Endothelial cell of umbilical vein (primary cell): ENCODE data around the gene L3MBTL4. TPM values are rescaled to one million over a fixed set of nuclear protein-coding genes. Genes with fewer than 3 reads are reported as not detected.

Experiments used
- BruUV-seq: library from RNA; stranded (reverse); fragments of 400-500 nt; replicated peaks from 2 replicates; lab custom pipeline; 2021; lab: Mats Ljungman, UMichigan
- CTCF ChIA-PET: fragments of 300-600, 350-600 bp; sonication (Branson Sonifier 250); formaldehyde crosslinking; loops from one replicate; lab custom pipeline; 2021; ENCODE audit warnings: antibody characterized with exemption, inconsistent platforms; lab: Charles Lee
- POLR2A ChIA-PET: fragments of 300-600, 350-600 bp; sonication (Branson Sonifier 250); formaldehyde crosslinking; loops from one replicate; lab custom pipeline; 2021; ENCODE audit warnings: antibody characterized with exemption, inconsistent platforms; lab: Charles Lee
- DNase-seq: peaks from one replicate; pipeline ENCODE4 v3.0.0-alpha.2; 2011; ENCODE audit warnings: low read depth, low spot score
- FAIRE-seq: peaks from 2 replicates; lab custom pipeline; 2011; peaks lifted over from hg19 to GRCh38; lab: Jason Lieb, UNC
- H2AFZ ChIP-seq: 2 replicates; pipeline ENCODE4 v1.6.0; 2012; ENCODE audit warnings: low read depth, low read length, control low read depth, inconsistent platforms
- H3K27ac ChIP-seq: 2 replicates; pipeline ENCODE4 v1.5.1; 2011; ENCODE audit warnings: low read depth, mild to moderate bottlenecking, control low read depth, low read length, moderate library complexity; ENCODE audit not compliant: insufficient read depth
- H3K27me3 ChIP-seq, 2 experiments: 2 replicates each; pipeline versions ENCODE4 v1.6.0 to v1.6.1; 2011; ENCODE audit warnings: low read length in 2 of 2, mixed read lengths in 1 of 2; ENCODE audit not compliant: control insufficient read depth in 2 of 2, insufficient read depth in 2 of 2
- H3K36me3 ChIP-seq, 2 experiments: 2 replicates in 1 of 2; 3 replicates in 1 of 2; pipeline ENCODE4 v1.5.1; 2011; ENCODE audit warnings: low read length in 2 of 2, mild to moderate bottlenecking in 1 of 2, moderate library complexity in 1 of 2; ENCODE audit not compliant: control insufficient read depth in 2 of 2, insufficient read depth in 2 of 2; ENCODE audit errors: extremely low read depth in 1 of 2
- H3K4me1 ChIP-seq: 3 replicates; pipeline ENCODE4 v1.5.1; 2011; ENCODE audit warnings: mild to moderate bottlenecking, low read length; ENCODE audit not compliant: control insufficient read depth, insufficient read depth; ENCODE audit errors: extremely low read depth
- H3K4me2 ChIP-seq: 2 replicates; pipeline ENCODE4 v1.6.1; 2011; ENCODE audit warnings: low read length, control low read depth, mixed read lengths; ENCODE audit not compliant: insufficient read depth
- H3K4me3 ChIP-seq, 3 experiments: fragments of 200-600 bp in 1 of 3; sonication (generic), shearing (Covaris generic) in 1 of 3; replicated peaks in 1 of 3; 2 replicates each; pipeline ENCODE4 v1.5.1; 2011 to 2016; ENCODE audit warnings: control low read depth in 3 of 3, low read length in 3 of 3, mild to moderate bottlenecking in 2 of 3, inconsistent platforms in 1 of 3, low read depth in 1 of 3, moderate library complexity in 1 of 3; ENCODE audit not compliant: insufficient read depth in 1 of 3
- H3K79me2 ChIP-seq: 2 replicates; pipeline ENCODE4 v1.6.0; 2012; ENCODE audit warnings: low read length, inconsistent platforms; ENCODE audit not compliant: control insufficient read depth, insufficient read depth
- H3K9ac ChIP-seq: replicated peaks from 2 replicates; pipeline ENCODE3; 2011; ENCODE audit warnings: low read length, control low read depth; ENCODE audit not compliant: insufficient read depth; ENCODE audit errors: extremely low read depth
- H3K9me1 ChIP-seq: replicated peaks from 3 replicates; pipeline ENCODE4 v1.6.0; 2011; ENCODE audit warnings: mild to moderate bottlenecking, low read length; ENCODE audit not compliant: control insufficient read depth, insufficient read depth; ENCODE audit errors: extremely low read depth
- H3K9me3 ChIP-seq: replicated peaks from 2 replicates; pipeline ENCODE4 v1.5.1; 2012; ENCODE audit warnings: low read length, inconsistent platforms; ENCODE audit not compliant: control insufficient read depth, insufficient read depth
- H4K20me1 ChIP-seq: replicated peaks from 2 replicates; pipeline ENCODE3; 2011; ENCODE audit warnings: mild to moderate bottlenecking, low read length; ENCODE audit not compliant: control insufficient read depth, insufficient read depth; ENCODE audit errors: extremely low read depth
- CTCF ChIP-seq, 2 donors: IDR thresholded peaks; 1 replicate in 1 of 2; 2 replicates in 1 of 2; pipeline ENCODE4 v1.5.1; 2011; ENCODE audit warnings: low read length in 2 of 2, mild to moderate bottlenecking in 2 of 2, moderate library complexity in 2 of 2, control low read depth in 1 of 2, inconsistent platforms in 1 of 2, low read depth in 1 of 2; ENCODE audit not compliant: insufficient read depth in 1 of 2; ENCODE audit errors: extremely low read depth in 1 of 2
- EZH2 ChIP-seq: IDR thresholded peaks from 2 replicates; pipeline ENCODE4 v1.6.1; 2012; ENCODE audit warnings: borderline replicate concordance, low read depth, mild to moderate bottlenecking, moderate library complexity, low read length, inconsistent platforms; ENCODE audit not compliant: severe bottlenecking
- FOS ChIP-seq: IDR thresholded peaks from 2 replicates; pipeline ENCODE4 v1.6.1; 2011; ENCODE audit warnings: mild to moderate bottlenecking, low read length, moderate library complexity, borderline replicate concordance; ENCODE audit not compliant: insufficient read depth
- GATA2 ChIP-seq: IDR thresholded peaks from 2 replicates; pipeline ENCODE4 v1.7.0; 2011; ENCODE audit warnings: low read depth, mild to moderate bottlenecking, moderate library complexity, mixed read lengths, low read length; ENCODE audit not compliant: insufficient read length, insufficient read depth
- JUN ChIP-seq: IDR thresholded peaks from 2 replicates; pipeline ENCODE4 v1.6.1; 2011; ENCODE audit warnings: borderline replicate concordance, low read depth; ENCODE audit not compliant: insufficient read length, insufficient read depth
- MYC ChIP-seq: IDR thresholded peaks from one replicate; pipeline ENCODE4 v1.6.1; 2011; ENCODE audit warnings: mild to moderate bottlenecking, low read depth, low read length
- POLR2A ChIP-seq: IDR thresholded peaks from 2 replicates; pipeline ENCODE4 v1.6.1; 2012; ENCODE audit warnings: low read depth, mild to moderate bottlenecking, control low read depth, low read length
- POLR2AphosphoS5 ChIP-seq: IDR thresholded peaks from 2 replicates; pipeline ENCODE4 v1.6.1; 2012; ENCODE audit warnings: low read depth, mild to moderate bottlenecking, control low read depth, low read length, moderate library complexity; ENCODE audit not compliant: insufficient read depth
- dilution Hi-C: fragments of 300-500 bp; cut with MboI; formaldehyde crosslinking; loops from one replicate; pipeline ENCODE4 v1.15.0; 2019; ENCODE audit warnings: low sequenced_read_pairs; ENCODE audit not compliant: extremely low pct_ligation_motif_present
- intact Hi-C: fragments of 100-400 bp; cut with micrococcal nuclease; formaldehyde crosslinking; loops from one replicate; pipeline ENCODE4 v1.10.0; 2022
- polyA plus RNA-seq, 4 experiments: library from polyadenylated mRNA; depleted of rRNA in 3 of 4; stranded (reverse) in 3 of 4; unstranded in 1 of 4; fragments of >200 nt; gene quantifications; 2 replicates each; pipeline versions ENCODE4 v1.2.1 to v1.2.3, GENCODE V29; 2011 to 2012; ENCODE audit warnings: missing spikeins in 1 of 4
- total RNA-seq: library from RNA; stranded (reverse); gene quantifications from 2 replicates; pipeline ENCODE4 v1.2.3, GENCODE V29; 2021
- TF ChIP-seq, protein P1 (sequence below): IDR thresholded peaks from 2 replicates; pipeline ENCODE4 v1.6.1; 2011; ENCODE audit not compliant: insufficient read depth, insufficient read length

The L3MBTL4 gene
- total and polyA plus RNA-seq, 2 donors (not counting 3 experiments of a cell fraction or from before 2014, with no cell fraction given) = 0.80 TPM; not detected in 1

DNA sequence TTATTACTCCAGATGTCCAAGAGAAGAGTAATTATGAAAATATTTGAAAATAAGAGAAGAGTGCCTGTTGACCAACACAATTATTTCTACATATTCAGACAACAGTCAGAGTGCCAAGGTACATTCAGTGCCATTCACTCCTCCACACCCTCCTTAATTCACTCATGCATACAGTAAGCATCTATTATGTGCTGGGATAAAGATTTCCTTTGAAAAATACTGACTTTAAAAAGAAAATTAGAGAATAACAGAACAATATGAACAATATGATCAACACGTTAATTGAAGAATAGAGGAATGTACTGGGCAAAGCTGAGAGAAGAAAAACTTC is 203.6 kb downstream of the L3MBTL4 start:
- Histone ChIP-seq H3K79me2 (no peaks in the 10 kb centered on the region), H3K36me3 (no peaks in the 10 kb centered on the region), H2AFZ (no peak overlapping the region), H3K9me3 (no peaks in the 10 kb centered on the region), H3K4me3 (no peak overlapping the region), H4K20me1 (no peaks in the 10 kb centered on the region), H3K9me1 (no peaks in the 10 kb centered on the region), H3K4me1 (no peaks in the 10 kb centered on the region), H3K4me2 (no peak overlapping the region), H3K9ac (no peak overlapping the region), H3K27ac (no peak overlapping the region), H3K27me3 (no peaks in the 10 kb centered on the region)
- dilution Hi-C loops (no loop called here), intact Hi-C loops (loop anchor here (10.0 kb wide), 1 partner anchor 226 kb away; no protein-coding TSS in a partner anchor)
- TF ChIP-seq CTCF (IDR thresholded peaks at IDR 0.05; ENCODE audit: extremely low read depth in 1 of 2, insufficient read depth in 1 of 2, low read depth in 1 of 2, low read length in 2 of 2) = no peak
- no peak for TF ChIP-seq POLR2AphosphoS5
- TF ChIP-seq, protein P1, sequence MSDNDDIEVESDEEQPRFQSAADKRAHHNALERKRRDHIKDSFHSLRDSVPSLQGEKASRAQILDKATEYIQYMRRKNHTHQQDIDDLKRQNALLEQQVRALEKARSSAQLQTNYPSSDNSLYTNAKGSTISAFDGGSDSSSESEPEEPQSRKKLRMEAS = no peak
- no peak for TF ChIP-seq POLR2A
- no peak for TF ChIP-seq JUN
- no peak for TF ChIP-seq FOS
- no peak for TF ChIP-seq MYC
- no peak for TF ChIP-seq GATA2
- no peak for TF ChIP-seq EZH2
- ChIA-PET POLR2A (no interaction called here), CTCF (no interaction called here)
- BruUV-seq = no TSS peak
- FAIRE-seq = no peak
- no peak for DNase-seq
